Coronary artery (tissue), 2 donors: ENCODE results near the gene HINT3.

ENCODE experiments used
- DNase-seq: peaks from one replicate; pipeline ENCODE4 v3.0.0-alpha.2; 2017; ENCODE audit warnings: low spot score
- H3K27ac ChIP-seq, 2 donors: fragments of 200-600 bp; sonication (generic); one replicate each; pipeline ENCODE4 v1.5.1; 2016 to 2019
- H3K4me3 ChIP-seq: fragments of 200-600 bp; sonication (generic); 2 replicates; pipeline ENCODE4 v1.5.1; 2016; ENCODE audit warnings: mild to moderate bottlenecking, moderate library complexity
- CTCF ChIP-seq: fragments of 200-600 bp; sonication (generic); IDR thresholded peaks from one replicate; pipeline ENCODE4 v1.5.1; 2019; ENCODE audit warnings: antibody characterized with exemption

HINT3 gene

GRCh38 chr6:125986301-125987025 is 29.9 kb downstream of the HINT3 start, which contains the start of gene TRMT11:
TRMT11 (plus strand) TSS chr6:125986540; CDS start chr6:125986551, 11 bp downstream.
- DNase-seq, result peak; percentile 91
- peak within 1 kb of the TSS; percentile 89 for H3K4me3 ChIP-seq
- no peak for TF ChIP-seq CTCF
- H3K27ac ChIP-seq, result peak within 1 kb of the TSS; percentile 76 to 87

- no peak for TF ChIP-seq CTCF
- Histone ChIP-seq H3K4me3 (peak overlapping the region; percentile 89), H3K27ac (peak overlapping the region; percentile 76 to 87)
- DNase-seq, result no peak
Measured at GRCh38 chr6:125987026-125987617, 30.6 kb downstream of the HINT3 start.

DNA sequence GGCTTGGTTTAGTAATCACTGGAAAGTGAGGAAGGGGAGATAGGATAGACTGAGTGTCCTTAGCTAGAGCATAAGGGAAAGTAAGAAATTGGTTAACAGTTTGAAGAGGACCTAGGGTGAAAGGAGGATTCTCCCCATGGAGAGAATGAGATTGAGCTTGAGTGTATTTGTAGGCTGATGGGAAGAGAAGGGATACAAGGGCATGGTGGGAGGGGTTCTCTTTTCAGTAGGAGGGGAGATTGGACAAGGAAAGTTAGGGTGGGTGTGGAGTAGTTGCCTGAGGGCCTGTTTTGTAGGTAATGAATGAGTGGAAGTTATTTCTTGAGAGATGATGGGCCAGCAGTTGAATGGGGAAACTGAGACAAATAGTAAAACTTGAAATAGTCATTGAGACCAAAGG is 31.7 kb downstream of the HINT3 start:
- no peak overlapping the region for H3K27ac ChIP-seq
- DNase-seq, result no peak
- no peak overlapping the region for H3K4me3 ChIP-seq
- TF ChIP-seq CTCF, result no peak

- no peak for TF ChIP-seq CTCF
- no peak overlapping the region for H3K4me3 ChIP-seq
- no peak for DNase-seq
- no peak overlapping the region for H3K27ac ChIP-seq
Measured at GRCh38 chr6:125989631-125990030, 33.1 kb downstream of the HINT3 start.

DNA sequence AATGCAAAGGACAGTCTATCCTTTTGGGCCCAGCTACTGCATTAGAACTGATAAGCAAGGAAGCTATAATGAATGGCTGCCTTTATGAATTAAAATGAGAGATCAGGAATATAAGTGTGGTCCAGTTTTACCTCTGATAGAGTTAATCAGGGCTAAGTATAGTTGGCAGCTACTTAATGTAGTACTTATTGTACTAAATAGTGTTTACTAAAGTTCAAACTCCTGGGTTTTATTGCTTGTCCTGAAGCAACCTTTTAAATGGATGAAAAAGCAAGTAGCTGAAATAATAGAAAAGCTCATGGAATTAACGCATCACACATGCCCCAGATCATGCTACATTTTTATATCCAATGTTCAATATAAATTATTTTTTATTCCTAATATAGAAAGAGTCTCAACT is 35.1 kb downstream of the HINT3 start:
- DNase-seq, result no peak
- Histone ChIP-seq H3K4me3 (no peak overlapping the region), H3K27ac (no peak overlapping the region)
- no peak for TF ChIP-seq CTCF

DNA sequence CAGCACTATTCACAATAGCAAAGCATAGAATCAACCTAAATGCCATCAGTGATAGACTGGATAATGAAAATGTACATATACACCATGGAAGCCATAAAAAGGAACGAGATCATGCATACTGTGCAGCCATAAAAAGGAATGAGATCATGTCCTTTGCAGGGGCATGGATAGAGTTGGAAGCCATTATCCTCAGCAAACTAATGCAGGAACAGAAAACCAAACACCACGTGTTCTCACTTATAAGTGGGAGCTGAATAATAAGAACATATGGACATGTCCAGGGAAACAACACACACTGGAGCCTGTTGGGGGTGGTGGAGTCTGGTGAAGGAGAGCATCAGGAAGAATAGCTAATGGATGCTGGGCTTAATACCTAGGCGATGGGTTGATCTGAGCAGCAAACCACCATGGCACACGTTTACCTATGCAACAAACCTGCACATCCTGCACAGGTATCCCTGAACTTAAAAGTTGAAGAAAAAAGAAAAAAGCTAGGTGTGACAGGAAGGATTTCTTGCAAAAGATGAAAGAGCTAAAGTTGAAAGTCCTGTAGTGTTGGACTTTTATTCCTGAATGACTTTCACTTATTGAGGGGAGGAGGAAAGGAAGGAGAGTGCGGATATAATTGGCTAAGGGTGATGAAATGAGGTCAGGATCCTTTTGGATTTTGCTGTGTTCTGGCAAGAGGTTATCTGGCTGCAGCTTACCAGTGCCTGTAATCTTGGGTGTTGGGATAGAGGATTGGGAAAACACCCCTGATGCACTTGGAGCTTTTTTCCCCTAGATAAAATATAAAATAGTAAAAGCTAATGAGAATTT is 38.3 kb downstream of the HINT3 start:
- TF ChIP-seq CTCF, result no peak
- Histone ChIP-seq H3K4me3 (no peak overlapping the region), H3K27ac (no peak overlapping the region)
- DNase-seq, result no peak
